Left lung (tissue), 10 donors: Measurements from ENCODE around the gene FAIM. TPM values are rescaled to one million over a fixed set of nuclear protein-coding genes. Genes with fewer than 3 reads are reported as not detected.

Source experiments
- ATAC-seq: fragments of 200-7000 bp; cut with Tn5 transposase; one replicate; pipeline ENCODE4 v1.9.1; 2020; ENCODE audit warnings: moderate library complexity
- DNase-seq, 4 donors: peaks; one replicate each; pipeline ENCODE4 v3.0.0-alpha.2; 2013 to 2020
- H3K27ac ChIP-seq, 2 donors: fragments of 200-600 bp; sonication (generic) in 1 of 2; one replicate each; pipeline versions ENCODE4 v1.5.0 to v1.8.0; 2020 to 2021
- H3K27me3 ChIP-seq, 2 donors: fragments of 200-600 bp; sonication (generic) in 1 of 2; one replicate each; pipeline versions ENCODE4 v1.5.0 to v1.8.0; 2020 to 2021
- H3K36me3 ChIP-seq, 2 donors: fragments of 200-600 bp; sonication (generic) in 1 of 2; one replicate each; pipeline versions ENCODE4 v1.5.0 to v1.8.0; 2020 to 2021
- H3K4me1 ChIP-seq, 2 donors: fragments of 200-600 bp; one replicate each; pipeline ENCODE4 v1.8.0; 2021
- H3K4me3 ChIP-seq, 2 donors: fragments of 200-600 bp; sonication (generic) in 1 of 2; one replicate each; pipeline versions ENCODE4 v1.5.0 to v1.8.0; 2020 to 2021; ENCODE audit warnings: mild to moderate bottlenecking in 1 of 2
- H3K9me3 ChIP-seq, 2 donors: fragments of 200-600 bp; sonication (generic) in 1 of 2; one replicate each; pipeline versions ENCODE4 v1.5.0 to v1.8.0; 2020 to 2021
- CTCF ChIP-seq, 2 donors: fragments of 200-600 bp; sonication (generic) in 1 of 2; IDR thresholded peaks; one replicate each; pipeline versions ENCODE4 v1.5.0 to v1.8.0; 2021; ENCODE audit warnings: antibody characterized with exemption in 2 of 2
- intact Hi-C, 2 donors: fragments of 100-400 bp; cut with DNase I; formaldehyde crosslinking; loops; one replicate each; pipeline versions ENCODE4 v1.11.2 to v1.14.2; 2022
- polyA plus RNA-seq, 6 donors: library from polyadenylated mRNA; unstranded; fragments of 120-200 nt; gene quantifications; one replicate each; pipeline ENCODE4 v1.2.1, GENCODE V29; 2013; ENCODE audit not compliant: insufficient read length in 6 of 6
- total RNA-seq, 2 donors: library from RNA; stranded (reverse); fragmentation: NEBNext Ultra II Directional; extraction: Animal tissue kit (Norgen Biotek cat#: 25700); gene quantifications; one replicate each; pipeline ENCODE4 v1.2.1, GENCODE V29; 2021
- donor health status: DM: no; HTN: yes; CAD: no.
- donor health status: DM: no; HTN: no; CAD: no.

FAIM gene
- total and polyA plus RNA-seq, 8 donors: 11.6 to 38.5 (median 34.2) TPM

- H3K4me3 ChIP-seq: peak overlapping the region; percentile 59 to 63
- no peak for DNase-seq
- intact Hi-C loops: no loop called here
Observed at GRCh38 chr3:138609898-138610266, 1.3 kb downstream of the FAIM start.

DNA sequence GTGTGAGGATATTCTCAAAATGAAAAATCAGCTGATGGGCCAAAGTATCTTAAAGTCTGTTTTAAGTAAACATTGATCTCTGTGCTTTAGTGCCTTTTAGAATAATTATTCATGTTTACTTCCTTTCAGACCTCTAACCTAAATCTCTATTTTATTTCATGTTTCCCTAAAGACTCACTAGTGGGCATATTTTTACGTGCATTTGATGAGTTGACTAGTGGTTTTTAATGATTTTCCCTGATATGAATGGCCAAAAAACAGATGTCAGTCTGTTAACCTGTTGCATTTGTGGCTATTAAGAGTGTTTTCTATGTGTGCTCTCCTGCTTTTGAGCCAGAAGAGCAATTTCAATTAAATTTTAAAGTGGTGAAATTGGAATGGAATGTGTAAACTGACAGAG lies 6.9 kb downstream of the FAIM start:
- H3K4me1 ChIP-seq: no peaks in the 10 kb centered on the region
- H3K27ac ChIP-seq: no peak overlapping the region
- ATAC-seq (no peak), DNase-seq (no peak)
- H3K27me3 ChIP-seq: no peaks in the 10 kb centered on the region
- H3K36me3 ChIP-seq: no peaks in the 10 kb centered on the region
- H3K9me3 ChIP-seq: no peaks in the 10 kb centered on the region
- TF ChIP-seq CTCF (IDR thresholded peaks at IDR 0.05): no peak
- intact Hi-C loops: no loop called here
- no peak overlapping the region for H3K4me3 ChIP-seq

More at GRCh38 chr3:138609898-138610266, 1.3 kb downstream of the FAIM start:
- no peak for TF ChIP-seq CTCF (IDR thresholded peaks at IDR 0.05)
- Histone ChIP-seq H3K36me3 (no peaks in the 10 kb centered on the region), H3K9me3 (no peaks in the 10 kb centered on the region), H3K27me3 (peaks cover 0 to 9% of the 10 kb centered on the region in 2 donors), H3K27ac (peak overlapping the region in 1 of 2 donors; percentile 92), H3K4me1 (peaks cover 4 to 12% of the 10 kb centered on the region in 2 donors)
- ATAC-seq: no peak

DNA sequence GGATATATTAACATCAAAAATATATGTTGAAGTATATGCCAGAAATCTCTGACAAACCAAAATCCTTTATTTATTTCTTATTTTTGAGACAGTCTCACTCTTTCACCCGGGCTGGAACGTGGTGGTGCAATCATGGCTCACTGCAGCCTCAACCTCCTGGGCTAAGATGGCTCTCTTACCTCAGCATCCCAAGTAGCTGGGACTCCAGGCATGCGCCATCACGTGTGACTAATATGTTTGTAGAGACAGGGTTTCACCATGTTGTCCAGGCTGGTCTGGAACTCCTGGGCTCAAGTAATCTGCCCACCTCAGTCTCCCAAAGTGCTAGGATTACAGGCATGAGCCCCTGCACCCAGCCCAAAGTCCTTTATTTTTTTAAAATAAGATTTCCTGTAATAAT lies 11.9 kb downstream of the FAIM start:
- Histone ChIP-seq H3K27ac (no peak overlapping the region), H3K4me3 (no peak overlapping the region), H3K9me3 (no peaks in the 10 kb centered on the region), H3K36me3 (no peaks in the 10 kb centered on the region), H3K27me3 (no peaks in the 10 kb centered on the region), H3K4me1 (no peaks in the 10 kb centered on the region)
- no peak for DNase-seq
- TF ChIP-seq CTCF (IDR thresholded peaks at IDR 0.05): no peak
- no peak for ATAC-seq
- intact Hi-C loops: no loop called here

DNA sequence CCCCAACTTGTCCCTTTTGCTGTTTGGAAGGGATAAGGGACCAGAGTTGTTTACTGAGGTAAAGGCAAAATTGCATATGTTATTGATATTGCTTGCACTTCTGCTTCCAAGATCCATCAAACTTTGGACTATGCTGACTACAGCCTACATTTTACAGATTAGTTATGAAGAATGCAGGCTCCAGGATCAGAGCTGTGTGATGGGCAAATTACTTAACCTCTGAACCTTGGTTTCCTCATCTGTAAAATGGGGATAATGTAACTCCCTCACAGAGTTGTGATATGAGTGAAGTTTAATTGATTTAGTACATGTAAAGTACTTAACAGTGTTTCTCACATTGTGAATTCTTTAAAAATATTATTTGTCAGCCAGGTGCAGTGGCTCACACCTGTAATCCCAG lies 15.9 kb downstream of the FAIM start:
- H3K9me3 ChIP-seq: no peaks in the 10 kb centered on the region
- no peak for TF ChIP-seq CTCF (IDR thresholded peaks at IDR 0.05)
- peaks cover 0 to under 1% of the 10 kb centered on the region in 2 donors for H3K36me3 ChIP-seq
- intact Hi-C loops: no loop called here
- H3K4me1 ChIP-seq: no peaks in the 10 kb centered on the region
- H3K27me3 ChIP-seq: no peaks in the 10 kb centered on the region
- H3K27ac ChIP-seq: no peak overlapping the region
- no peak overlapping the region for H3K4me3 ChIP-seq
- DNase-seq: no peak
- no peak for ATAC-seq

GRCh38 chr3:138625707-138626365 lies 17.3 kb downstream of the FAIM start:
- H3K4me1 ChIP-seq: no peaks in the 10 kb centered on the region
- H3K27ac ChIP-seq: no peak overlapping the region
- no peaks in the 10 kb centered on the region for H3K27me3 ChIP-seq
- no peak overlapping the region for H3K4me3 ChIP-seq
- no peaks in the 10 kb centered on the region for H3K9me3 ChIP-seq
- no peak for ATAC-seq
- no peak for TF ChIP-seq CTCF (IDR thresholded peaks at IDR 0.05)
- DNase-seq: no peak
- peaks cover 0 to 5% of the 10 kb centered on the region in 2 donors for H3K36me3 ChIP-seq
- intact Hi-C loops: no loop called here
